Ovary (tissue), 3 donors: ENCODE results near the gene DLG5.

Experiments used
- CTCF ChIP-seq, 3 donors: fragments of 450-650 bp in 2 of 3; fragments of 200-600 bp in 1 of 3; IDR thresholded peaks; one replicate each; pipeline versions ENCODE4 v1.5.1 to v1.8.0; 2016 to 2022; ENCODE audit warnings: antibody characterized with exemption in 3 of 3, mild to moderate bottlenecking in 1 of 3
- EP300 ChIP-seq: sonication (generic); formaldehyde crosslinking; IDR thresholded peaks from one replicate; pipeline ENCODE4 v1.6.1; 2017; ENCODE audit warnings: antibody characterized with exemption
- POLR2A ChIP-seq: fragments of 450-650 bp; IDR thresholded peaks from one replicate; pipeline ENCODE4 v1.6.1; 2017; ENCODE audit warnings: antibody characterized with exemption, mild to moderate bottlenecking, moderate library complexity
- donor health status: DM: no; HTN: no; CAD: no.

DNA sequence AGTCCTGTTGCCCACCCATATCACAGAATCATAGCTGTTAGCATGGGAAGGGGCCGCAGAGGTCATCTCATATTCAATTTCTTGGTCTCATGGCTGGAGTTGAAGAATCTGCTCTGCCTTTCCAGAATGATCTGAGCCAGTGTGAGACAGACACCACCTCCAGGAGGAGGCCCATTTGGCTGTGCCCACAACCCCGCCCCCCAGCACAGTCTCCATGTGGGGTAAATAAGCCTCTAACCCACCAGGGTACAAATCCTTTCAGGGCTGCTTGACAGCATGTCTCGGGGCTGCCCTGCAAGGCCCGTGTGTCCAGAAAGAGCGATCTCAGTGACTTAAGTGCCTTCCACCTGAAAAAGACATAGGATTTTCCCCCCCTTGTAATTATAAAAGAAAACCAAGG is 137.5 kb downstream of the DLG5 start:
- no peak for TF ChIP-seq CTCF (IDR thresholded peaks at IDR 0.05)
- TF ChIP-seq POLR2A, result no peak
- no peak for TF ChIP-seq EP300
